GM12873 (cell line): ENCODE measurements around the gene CDH26.

Source experiments
- TF ChIP-seq, protein P1 (sequence below): IDR thresholded peaks from 2 replicates; pipeline ENCODE4 v1.5.1; 2012; ENCODE audit warnings: low read depth, mild to moderate bottlenecking, moderate library complexity, low read length, control low read depth; ENCODE audit not compliant: insufficient read depth; ENCODE audit errors: missing control alignments

Gene CDH26

GRCh38 chr20:59997896-59998295, 39.7 kb downstream of the CDH26 start:
- TF ChIP-seq, protein P1, sequence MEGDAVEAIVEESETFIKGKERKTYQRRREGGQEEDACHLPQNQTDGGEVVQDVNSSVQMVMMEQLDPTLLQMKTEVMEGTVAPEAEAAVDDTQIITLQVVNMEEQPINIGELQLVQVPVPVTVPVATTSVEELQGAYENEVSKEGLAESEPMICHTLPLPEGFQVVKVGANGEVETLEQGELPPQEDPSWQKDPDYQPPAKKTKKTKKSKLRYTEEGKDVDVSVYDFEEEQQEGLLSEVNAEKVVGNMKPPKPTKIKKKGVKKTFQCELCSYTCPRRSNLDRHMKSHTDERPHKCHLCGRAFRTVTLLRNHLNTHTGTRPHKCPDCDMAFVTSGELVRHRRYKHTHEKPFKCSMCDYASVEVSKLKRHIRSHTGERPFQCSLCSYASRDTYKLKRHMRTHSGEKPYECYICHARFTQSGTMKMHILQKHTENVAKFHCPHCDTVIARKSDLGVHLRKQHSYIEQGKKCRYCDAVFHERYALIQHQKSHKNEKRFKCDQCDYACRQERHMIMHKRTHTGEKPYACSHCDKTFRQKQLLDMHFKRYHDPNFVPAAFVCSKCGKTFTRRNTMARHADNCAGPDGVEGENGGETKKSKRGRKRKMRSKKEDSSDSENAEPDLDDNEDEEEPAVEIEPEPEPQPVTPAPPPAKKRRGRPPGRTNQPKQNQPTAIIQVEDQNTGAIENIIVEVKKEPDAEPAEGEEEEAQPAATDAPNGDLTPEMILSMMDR, result no peak

- TF ChIP-seq, protein P1, result no peak
Observed at GRCh38 chr20:59999502-59999901, 41.3 kb downstream of the CDH26 start.

GRCh38 chr20:60000271-60001042, 42.2 kb downstream of the CDH26 start:
- TF ChIP-seq, protein P1, result no peak

- TF ChIP-seq, protein P1, result no peak
Observed at GRCh38 chr20:60001108-60001507, 42.9 kb downstream of the CDH26 start.

GRCh38 chr20:60003776-60004175, 45.6 kb downstream of the CDH26 start:
- TF ChIP-seq, protein P1, result no peak

DNA sequence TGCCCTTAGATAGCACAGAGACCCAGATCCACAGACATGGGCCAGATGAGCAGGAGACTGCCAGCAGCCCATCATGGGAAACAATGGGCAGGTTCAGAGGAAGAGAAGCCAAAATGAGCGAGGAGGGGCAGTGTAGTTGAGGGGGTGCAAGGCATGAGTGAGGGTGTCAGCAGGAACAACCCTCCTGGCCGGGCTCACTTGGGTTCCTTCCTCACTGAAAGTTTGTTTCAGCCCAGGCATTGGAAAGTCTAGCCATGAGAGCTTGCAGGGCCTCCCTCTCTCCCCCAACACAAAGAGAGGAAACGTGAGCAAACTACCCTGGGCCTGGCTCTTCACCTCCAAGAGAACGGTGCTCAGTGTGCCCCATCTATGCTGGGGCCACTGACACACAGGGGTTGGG, 48.0 kb downstream of the CDH26 start:
- TF ChIP-seq, protein P1, result no peak

DNA sequence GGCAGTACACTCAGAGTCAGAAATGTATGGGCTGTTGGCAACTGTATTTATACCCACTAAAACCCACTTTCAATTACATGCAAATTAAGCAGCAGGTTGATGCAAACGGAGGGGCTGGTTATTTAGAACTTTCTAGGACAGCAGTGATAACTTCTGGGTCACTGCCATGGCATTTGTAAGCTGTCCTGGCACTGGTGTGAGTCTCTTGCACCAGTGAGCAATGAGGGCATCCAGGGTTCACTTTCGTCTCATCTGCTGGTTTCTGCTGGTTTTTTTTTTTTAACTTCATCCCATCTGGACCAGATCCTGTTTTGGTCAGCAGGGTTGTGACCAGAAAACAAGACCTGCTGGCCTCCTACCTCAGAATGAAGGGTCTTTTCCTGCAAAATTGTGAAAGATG, 49.2 kb downstream of the CDH26 start:
- TF ChIP-seq, protein P1, result no peak
